ENCODE results near the gene NEURL3.
"Not testable (repeated sequence)": the region's sequence is repeated elsewhere in the genome, so short reads cannot be mapped to it uniquely, and the experiment has no call there.

The NEURL3 gene

DNA sequence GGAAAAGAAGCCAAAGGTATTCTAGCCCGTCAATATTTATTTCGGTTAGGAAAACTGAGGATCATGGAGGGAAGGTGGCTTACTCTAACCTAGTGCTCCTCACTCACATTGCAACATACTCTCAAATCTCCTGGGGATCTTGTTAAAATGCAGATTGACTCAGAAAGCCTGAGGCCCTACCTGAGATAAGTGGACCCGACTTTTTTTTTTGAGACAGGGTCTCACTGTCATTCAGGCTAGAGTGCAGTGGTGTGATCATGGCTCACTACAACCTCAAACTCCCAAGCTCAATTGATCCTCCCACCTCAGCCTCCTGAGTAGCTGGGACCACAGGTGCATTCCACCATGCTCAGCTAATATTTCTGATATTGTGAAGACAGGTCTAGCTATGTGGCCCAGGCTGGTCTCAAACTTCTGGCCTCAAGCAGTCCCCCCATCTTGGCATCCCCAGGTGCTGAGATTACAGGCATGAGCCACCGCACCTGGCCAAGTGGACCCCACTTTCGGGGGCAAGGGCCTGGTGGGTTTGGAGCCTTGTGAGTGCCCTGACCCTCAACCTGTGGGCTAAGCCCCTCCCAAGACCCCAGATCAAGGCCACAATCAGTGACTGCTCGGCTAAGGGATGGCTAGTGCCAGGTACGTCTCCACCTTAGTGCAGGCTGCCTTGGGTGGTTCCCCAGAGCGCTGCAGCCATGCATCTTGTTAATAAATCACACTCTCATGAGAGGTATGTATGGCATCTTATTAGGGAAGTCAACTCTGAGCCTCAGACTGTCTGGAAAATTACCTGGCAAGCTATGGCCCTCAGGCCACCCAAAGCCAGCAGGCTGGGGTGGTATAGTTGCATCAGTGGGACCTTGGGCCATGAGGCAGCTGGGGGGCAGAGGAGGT is 1.1 kb upstream of the NEURL3 start:
- DNase-seq, result no peak

- DNase-seq, result no peak
These were observed 1.4 kb downstream of the NEURL3 start for GRCh38 chr2:96503637-96504243.

DNA sequence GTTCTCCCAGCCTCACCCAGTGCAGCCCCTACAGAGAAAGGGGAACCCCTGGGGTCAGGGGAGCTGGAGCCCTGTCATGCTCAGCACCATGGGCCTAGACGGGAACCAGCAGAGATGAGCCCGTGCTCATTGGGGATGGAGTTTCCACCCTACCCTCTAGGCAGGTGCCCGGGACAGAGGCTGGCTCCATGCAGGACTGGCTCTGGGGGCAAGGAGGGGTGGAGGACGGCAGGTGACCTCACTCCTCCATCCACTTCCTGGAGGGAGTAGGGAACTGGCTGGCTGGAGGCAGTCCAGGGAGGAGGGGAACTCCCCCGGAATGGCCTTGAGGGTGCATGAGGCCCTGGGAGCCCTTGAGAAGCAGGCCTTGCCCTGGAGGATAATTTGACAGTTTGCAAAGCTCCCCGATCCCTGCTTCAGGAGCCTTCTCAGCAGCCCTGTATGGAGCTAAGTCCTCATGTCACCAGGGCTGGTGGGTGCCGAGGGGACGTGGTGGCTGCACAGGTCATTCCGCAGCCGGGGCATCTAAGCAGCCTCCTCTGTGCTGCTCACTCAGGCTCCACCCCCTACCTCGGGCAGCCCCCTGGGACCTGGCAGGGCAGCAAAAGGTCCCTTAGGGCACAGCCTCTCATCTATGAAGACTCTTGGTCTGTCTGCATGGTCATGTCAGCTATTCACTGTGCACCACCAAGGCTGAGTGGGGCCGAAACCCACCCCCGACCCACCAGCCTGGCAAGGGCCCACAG is 2.1 kb downstream of the NEURL3 start:
- no peak for DNase-seq

DNA sequence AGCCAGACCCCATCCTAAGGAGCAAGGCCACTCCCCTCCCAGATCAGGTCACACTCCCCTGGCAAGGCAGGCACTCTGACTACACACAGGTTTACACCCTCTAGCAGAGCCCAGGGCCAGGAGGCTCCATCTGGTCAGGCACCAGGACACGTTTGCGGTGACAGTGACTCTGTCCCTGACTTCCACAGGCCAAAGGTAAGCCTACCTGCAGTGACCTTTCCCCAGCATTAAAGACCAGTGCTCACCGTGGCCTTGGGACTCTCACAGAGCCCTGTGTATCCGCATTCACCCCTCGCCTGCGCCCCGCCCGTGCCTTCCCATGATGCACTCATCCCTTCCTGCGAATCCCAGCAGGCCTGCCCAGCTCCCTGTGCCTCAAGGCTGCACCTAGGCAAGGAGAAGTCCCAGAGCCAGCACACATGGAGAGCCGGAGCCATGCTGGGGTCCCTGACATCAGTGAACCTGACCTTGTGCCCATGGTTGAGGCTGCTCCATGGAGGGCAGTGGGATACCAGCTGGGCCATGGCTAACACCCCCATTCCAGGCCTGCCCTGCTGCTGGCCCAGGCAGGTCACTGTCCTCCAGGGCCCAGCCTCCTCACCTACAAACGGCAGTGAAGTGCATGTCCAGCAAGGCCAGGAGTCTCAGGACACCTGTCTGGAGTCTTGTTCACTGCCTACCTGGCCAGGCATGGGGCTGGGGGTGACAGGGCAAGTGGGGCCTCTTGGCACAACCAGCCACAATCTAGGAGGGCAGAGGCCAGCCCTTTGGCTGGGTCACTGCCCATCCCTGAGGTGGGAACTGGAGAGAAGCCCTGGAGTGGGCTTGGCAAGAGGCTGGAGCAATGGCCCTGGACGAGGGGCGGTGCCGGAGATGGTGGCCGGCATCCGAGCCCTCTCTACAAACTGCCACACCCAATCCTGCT is 3.0 kb downstream of the NEURL3 start:
- no peak for DNase-seq

DNA sequence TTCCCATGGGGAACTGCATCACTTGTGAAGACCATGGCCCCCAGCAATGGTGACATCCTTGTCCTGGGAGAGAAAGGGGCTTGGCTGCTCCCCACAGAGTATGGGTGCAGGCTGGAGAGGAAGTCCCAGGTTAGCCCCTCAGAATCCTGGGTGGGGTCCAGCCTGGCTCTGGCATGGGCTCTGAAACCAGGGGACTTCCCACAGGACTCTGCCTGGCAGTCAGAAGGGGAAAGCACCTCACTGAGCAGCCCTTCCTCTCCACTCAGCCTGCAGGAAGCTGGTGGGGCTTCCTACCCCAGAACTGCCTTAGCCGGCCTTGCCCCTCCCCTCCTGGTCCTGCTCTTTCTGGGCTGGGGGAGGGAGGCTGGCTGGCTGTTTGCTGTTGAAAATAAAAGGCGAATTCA is 3.7 kb downstream of the NEURL3 start:
- no peak for DNase-seq

- DNase-seq, result no peak
These were observed 4.6 kb downstream of the NEURL3 start for GRCh38 chr2:96500385-96501066.

- no peak for DNase-seq
These were observed 5.8 kb downstream of the NEURL3 start for GRCh38 chr2:96499061-96499960.

- DNase-seq, result not testable (repeated sequence)
These were observed 6.5 kb downstream of the NEURL3 start for GRCh38 chr2:96498611-96499010.

DNA sequence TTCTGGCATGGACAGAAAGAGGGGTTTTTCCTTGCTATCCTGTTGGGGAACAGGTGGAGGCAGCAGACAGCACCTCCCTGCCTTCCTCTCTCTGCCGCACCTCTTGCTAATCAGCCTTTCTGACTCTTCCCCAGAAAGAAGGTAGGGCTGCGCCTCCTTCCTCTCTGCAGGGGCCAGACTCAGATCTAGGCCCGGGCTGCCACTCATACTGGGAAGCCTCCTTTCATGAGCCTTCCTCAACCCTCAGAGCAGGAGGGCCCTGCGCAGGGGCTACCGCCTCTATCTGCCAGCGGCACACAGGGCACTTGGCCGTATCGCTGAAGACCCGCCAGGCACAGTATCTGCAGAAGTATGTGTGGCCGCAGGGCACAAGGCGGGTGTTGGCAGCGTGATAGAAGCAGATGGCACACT is 7.1 kb downstream of the NEURL3 start:
- no peak for DNase-seq

DNA sequence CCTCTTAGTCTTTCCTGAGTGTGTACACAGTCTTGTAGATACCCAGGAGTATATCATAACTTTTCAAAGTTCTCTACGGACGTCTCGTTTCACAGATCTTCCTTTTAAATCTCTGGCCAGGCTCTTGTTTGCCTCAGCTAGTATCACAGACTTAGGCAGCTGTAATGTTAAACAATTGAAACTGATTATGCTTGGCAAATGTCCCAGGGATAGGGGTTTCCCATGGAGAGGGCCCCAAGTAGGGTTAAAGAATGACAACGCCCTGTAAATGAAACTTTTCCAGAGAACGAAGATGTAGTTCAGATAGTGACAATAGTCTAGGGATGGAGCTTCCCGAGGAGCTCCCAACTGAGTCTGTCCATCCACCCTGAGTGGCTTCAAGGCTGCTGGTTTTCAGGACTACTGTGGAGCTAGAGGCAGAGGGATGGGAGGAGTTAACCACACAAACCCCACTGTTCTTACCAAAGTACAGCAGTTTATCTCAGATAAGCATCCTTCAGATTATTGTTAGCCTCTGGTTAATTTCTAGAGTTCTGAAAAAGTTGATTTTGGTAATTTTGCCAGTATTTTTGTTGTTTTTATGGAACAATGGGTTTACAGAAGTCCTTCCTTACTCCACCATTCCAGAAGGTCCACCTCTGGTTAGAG is 9.1 kb downstream of the NEURL3 start:
- DNase-seq, result no peak

DNA sequence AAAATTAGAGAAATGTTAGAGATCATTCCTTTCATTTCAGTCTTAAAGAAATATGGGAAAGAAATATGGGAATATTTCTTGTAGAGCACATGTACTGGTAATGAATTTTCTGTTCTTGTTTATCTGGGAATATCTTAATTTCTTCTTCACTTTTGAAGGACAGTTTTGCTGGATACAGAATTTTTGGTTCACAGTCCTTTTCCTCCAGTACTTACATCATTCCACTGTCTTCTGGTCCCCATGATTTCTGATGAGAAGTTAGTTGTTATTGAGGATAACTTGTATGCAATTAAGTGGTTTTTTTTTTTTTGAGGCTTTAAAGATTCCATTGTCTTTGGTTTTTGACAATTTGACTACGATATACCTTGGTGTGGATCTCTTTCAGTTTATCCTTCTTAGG is 11.0 kb downstream of the NEURL3 start:
- no peak for DNase-seq

- DNase-seq, result no peak
These were observed 12.1 kb downstream of the NEURL3 start for GRCh38 chr2:96493072-96493471.

DNA sequence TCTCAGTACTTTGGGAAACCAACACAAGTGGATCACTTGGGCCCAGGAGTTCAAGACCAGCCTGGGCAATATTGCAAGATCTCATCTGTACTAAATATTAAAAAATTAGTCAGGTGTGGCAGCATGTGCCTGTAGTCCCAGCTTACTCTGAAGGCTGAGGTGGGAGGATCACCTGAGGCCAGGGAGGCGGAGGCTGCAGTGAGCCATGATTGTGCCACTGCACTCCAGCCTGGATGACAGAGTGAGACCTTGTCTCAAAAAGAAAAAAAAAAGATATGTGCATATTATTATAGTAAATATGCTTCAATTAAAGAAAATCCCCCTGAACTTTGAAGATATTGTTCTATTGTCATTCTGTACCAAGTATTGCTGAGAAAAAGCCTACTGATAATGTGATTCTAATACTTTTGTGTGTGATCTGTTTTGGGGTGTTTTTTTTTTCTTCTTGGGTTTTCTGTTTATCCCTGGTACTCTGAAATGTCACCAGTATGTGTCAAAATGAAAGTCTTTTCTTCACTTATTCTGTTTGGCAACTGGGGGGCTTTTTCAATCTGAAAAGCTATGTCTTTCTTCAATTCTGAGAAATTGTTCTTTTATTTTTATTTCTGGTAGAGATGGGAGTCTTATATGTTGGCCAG is 13.2 kb downstream of the NEURL3 start:
- DNase-seq, result no peak

DNA sequence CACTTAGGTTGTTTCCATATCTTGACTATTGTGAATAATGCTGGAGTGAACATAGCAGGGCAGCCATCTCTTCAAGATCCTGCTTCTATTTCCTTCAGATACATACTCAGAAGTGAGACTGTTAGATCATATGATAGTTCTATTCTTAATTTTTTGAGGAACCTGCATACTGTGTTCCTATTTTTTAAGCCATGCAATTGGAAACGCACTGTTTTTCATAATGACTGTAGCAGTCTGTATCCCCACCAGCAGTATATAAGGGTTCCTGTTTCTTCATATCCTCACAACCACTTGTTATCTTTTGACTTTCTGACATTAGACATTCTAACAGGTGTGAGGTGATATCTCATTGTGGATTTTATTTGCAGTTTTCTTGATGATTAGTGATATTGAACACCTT is 15.5 kb downstream of the NEURL3 start:
- DNase-seq, result no peak

DNA sequence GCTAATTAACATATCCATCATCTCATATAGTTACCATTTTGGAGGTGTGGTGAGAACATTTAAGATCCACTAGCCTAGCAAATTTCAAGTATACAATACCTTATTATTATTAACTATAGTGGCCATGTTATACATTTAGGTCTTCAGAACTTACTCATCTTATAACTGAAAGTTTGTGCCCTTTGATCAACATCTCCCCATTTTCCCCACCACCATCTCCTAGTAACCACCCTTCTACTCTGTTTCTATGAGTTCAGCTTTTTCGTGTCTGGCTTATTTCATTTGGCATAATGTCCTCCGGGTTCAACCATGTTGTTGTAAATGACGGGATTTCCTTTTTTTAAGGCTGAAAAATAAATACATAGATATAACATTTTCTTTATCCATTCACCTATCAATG is 15.9 kb downstream of the NEURL3 start:
- no peak for DNase-seq

- DNase-seq, result no peak
These were observed 18.5 kb downstream of the NEURL3 start for GRCh38 chr2:96486696-96487095.

- peak; percentile 64 for DNase-seq
These were observed 19.2 kb downstream of the NEURL3 start for GRCh38 chr2:96485751-96486651.

DNA sequence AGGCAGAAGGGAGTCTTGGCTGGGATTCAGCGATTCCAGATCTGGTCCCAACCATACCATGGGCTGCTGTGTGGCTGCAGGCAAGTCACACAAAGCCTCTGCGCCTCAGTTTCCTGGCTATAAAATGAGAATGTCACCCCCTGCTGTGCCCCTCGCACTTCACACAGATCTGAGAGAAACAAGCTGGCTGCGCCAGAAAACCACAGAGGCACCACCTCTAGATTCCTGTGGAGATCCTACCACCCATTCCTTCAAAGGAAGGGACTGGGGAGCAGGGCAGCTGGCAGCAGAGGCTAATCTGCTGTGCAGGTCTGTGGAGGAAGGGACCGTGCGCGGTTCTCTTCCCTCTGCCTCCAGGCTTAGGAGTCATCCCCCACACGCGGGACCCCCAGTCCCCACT is 19.8 kb downstream of the NEURL3 start:
- DNase-seq, result no peak

DNA sequence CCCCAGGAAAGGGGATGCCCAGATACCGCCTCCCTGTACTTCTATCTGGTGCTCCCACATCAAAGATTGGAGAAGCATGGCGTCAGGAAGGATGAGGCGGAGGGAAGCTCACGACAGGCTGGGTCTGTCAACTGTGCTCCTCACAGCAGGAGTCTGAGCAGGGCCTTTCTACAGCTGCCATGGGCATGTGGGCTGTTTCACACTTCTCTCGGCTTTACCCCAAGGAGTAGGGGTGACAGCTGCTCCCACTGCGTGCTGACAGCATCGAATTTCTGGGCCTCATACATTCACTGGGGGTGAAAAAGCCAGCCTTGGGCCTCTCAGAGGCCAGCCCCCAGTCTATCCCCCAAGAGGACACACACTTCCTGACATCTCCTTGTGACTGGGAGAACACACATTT is 21.1 kb downstream of the NEURL3 start:
- DNase-seq, result no peak
